H9 (cell line): ENCODE measurements around the gene CCDC92. TPM values are rescaled to one million over a fixed set of nuclear protein-coding genes. Genes with fewer than 3 reads are reported as not detected.

Experiments used
- DNase-seq: peaks from one replicate; pipeline ENCODE4 v3.0.0-alpha.2; 2017
- H2AFZ ChIP-seq: one replicate; pipeline ENCODE4 v1.6.1; 2013; ENCODE audit warnings: mild to moderate bottlenecking, low read length, control low read depth, moderate library complexity
- H2AK5ac ChIP-seq: 2 replicates; pipeline ENCODE4 v1.6.1; 2013; ENCODE audit warnings: low read length, control low read depth, mixed read lengths; ENCODE audit not compliant: insufficient read length
- H2BK120ac ChIP-seq: one replicate; pipeline ENCODE4 v1.6.1; 2013; ENCODE audit warnings: low read depth, mild to moderate bottlenecking, low read length, control low read depth, inconsistent platforms; ENCODE audit not compliant: poor library complexity, severe bottlenecking
- H2BK12ac ChIP-seq: 2 replicates; pipeline ENCODE4 v1.6.1; 2013; ENCODE audit warnings: low read length, control low read depth, mixed read lengths, low read depth; ENCODE audit not compliant: insufficient read length
- H2BK15ac ChIP-seq: 2 replicates; pipeline ENCODE4 v1.6.1; 2013; ENCODE audit warnings: low read depth, low read length, control low read depth
- H2BK20ac ChIP-seq: one replicate; pipeline ENCODE4 v1.6.1; 2013; ENCODE audit warnings: low read depth, mild to moderate bottlenecking, low read length, control low read depth, inconsistent platforms; ENCODE audit not compliant: poor library complexity, severe bottlenecking
- H2BK5ac ChIP-seq: 2 replicates; pipeline ENCODE4 v1.6.1; 2013; ENCODE audit warnings: low read length, control low read depth, mixed read lengths; ENCODE audit not compliant: insufficient read length
- H3K14ac ChIP-seq: 2 replicates; pipeline ENCODE4 v1.6.1; 2013; ENCODE audit warnings: low read length, control low read depth; ENCODE audit not compliant: insufficient read depth
- H3K18ac ChIP-seq: 2 replicates; pipeline ENCODE4 v1.6.1; 2013; ENCODE audit warnings: low read depth, mild to moderate bottlenecking, mixed read lengths, low read length, control low read depth; ENCODE audit not compliant: insufficient read length
- H3K23ac ChIP-seq: 2 replicates; pipeline ENCODE4 v1.6.1; 2013; ENCODE audit warnings: low read length, control low read depth, mixed read lengths, low read depth; ENCODE audit not compliant: insufficient read length
- H3K23me2 ChIP-seq: 2 replicates; pipeline ENCODE4 v1.6.1; 2013; ENCODE audit warnings: low read depth, mild to moderate bottlenecking, mixed read lengths, low read length, control low read depth; ENCODE audit not compliant: insufficient read length, poor library complexity, severe bottlenecking
- H3K27ac ChIP-seq: 2 replicates; pipeline ENCODE4 v1.5.1; 2013; ENCODE audit warnings: low read length, control low read depth, mixed read lengths, low read depth; ENCODE audit not compliant: insufficient read length
- H3K27me3 ChIP-seq: 2 replicates; pipeline ENCODE4 v1.6.1; 2013; ENCODE audit warnings: low read length, control low read depth, inconsistent platforms; ENCODE audit not compliant: insufficient read depth
- H3K4ac ChIP-seq: 2 replicates; pipeline ENCODE4 v1.6.1; 2013; ENCODE audit warnings: low read depth, mild to moderate bottlenecking, control low read depth, inconsistent platforms, low read length, moderate library complexity
- H3K4me1 ChIP-seq: 2 replicates; pipeline ENCODE4 v1.6.1; 2013; ENCODE audit warnings: low read length, control low read depth, inconsistent platforms; ENCODE audit not compliant: insufficient read depth
- H3K4me2 ChIP-seq: 2 replicates; pipeline ENCODE4 v1.6.1; 2013; ENCODE audit warnings: low read length, control low read depth, mixed read lengths; ENCODE audit not compliant: insufficient read length, insufficient read depth
- H3K56ac ChIP-seq: 2 replicates; pipeline ENCODE4 v1.6.1; 2013; ENCODE audit warnings: low read depth, mild to moderate bottlenecking, mixed read lengths, low read length, control low read depth; ENCODE audit not compliant: insufficient read length
- H3K79me1 ChIP-seq: 2 replicates; pipeline ENCODE4 v1.6.1; 2013; ENCODE audit warnings: low read depth, mild to moderate bottlenecking, moderate library complexity, low read length, control low read depth, inconsistent platforms; ENCODE audit not compliant: insufficient read depth, poor library complexity, severe bottlenecking
- H3K79me2 ChIP-seq: 2 replicates; pipeline ENCODE4 v1.6.1; 2013; ENCODE audit warnings: low read length, control low read depth, inconsistent platforms; ENCODE audit not compliant: insufficient read depth
- H3K9ac ChIP-seq: 2 replicates; pipeline ENCODE4 v1.6.1; 2013; ENCODE audit warnings: low read length, control low read depth, mixed read lengths; ENCODE audit not compliant: insufficient read length; ENCODE audit errors: extremely low read depth
- H3K9me3 ChIP-seq: one replicate; pipeline ENCODE4 v1.6.1; 2013; ENCODE audit warnings: low read depth, low read length, inconsistent platforms; ENCODE audit not compliant: control insufficient read depth
- H3T11ph ChIP-seq: one replicate; pipeline ENCODE4 v1.6.1; 2013; ENCODE audit warnings: mild to moderate bottlenecking, low read length, control low read depth, inconsistent platforms
- H4K20me1 ChIP-seq: one replicate; pipeline ENCODE4 v1.6.1; 2013; ENCODE audit not compliant: control insufficient read depth, insufficient read length, insufficient read depth
- H4K5ac ChIP-seq: 2 replicates; pipeline ENCODE4 v1.6.1; 2013; ENCODE audit warnings: low read depth, mild to moderate bottlenecking, mixed read lengths, low read length, control low read depth; ENCODE audit not compliant: insufficient read length
- H4K8ac ChIP-seq: replicated peaks from 2 replicates; pipeline ENCODE4 v1.6.1; 2013; ENCODE audit warnings: low read length, control low read depth, mixed read lengths, low read depth; ENCODE audit not compliant: insufficient read length
- H4K91ac ChIP-seq: 2 replicates; pipeline ENCODE4 v1.6.1; 2013; ENCODE audit warnings: low read depth, mild to moderate bottlenecking, moderate library complexity, mixed read lengths, low read length, control low read depth; ENCODE audit not compliant: insufficient read length
- H3K27ac Mint-ChIP-seq, 3 experiments: 2 replicates in 2 of 3; 3 replicates in 1 of 3; pipeline ENCODE4 v1.8.0; 2020 to 2021; ENCODE audit warnings: mixed read lengths in 3 of 3, mild to moderate bottlenecking in 1 of 3, moderate library complexity in 1 of 3
- H3K27me3 Mint-ChIP-seq: 2 replicates; pipeline ENCODE4 v1.8.0; 2021; ENCODE audit warnings: low read depth, mild to moderate bottlenecking, moderate library complexity, mixed read lengths
- H3K36me3 Mint-ChIP-seq, 3 experiments: 2 replicates in 2 of 3; 3 replicates in 1 of 3; pipeline ENCODE4 v1.8.0; 2020 to 2021; ENCODE audit warnings: low read depth in 3 of 3, mixed read lengths in 3 of 3; ENCODE audit not compliant: insufficient read depth in 1 of 3
- H3K4me1 Mint-ChIP-seq, 2 experiments: 2 replicates each; pipeline ENCODE4 v1.8.0; 2020; ENCODE audit warnings: mixed read lengths in 2 of 2
- H3K4me3 Mint-ChIP-seq, 2 experiments: 2 replicates in 1 of 2; 3 replicates in 1 of 2; pipeline ENCODE4 v1.8.0; 2020 to 2021; ENCODE audit warnings: mild to moderate bottlenecking in 2 of 2, mixed read lengths in 2 of 2, moderate library complexity in 1 of 2
- H3K9me3 Mint-ChIP-seq, 2 experiments: 2 replicates in 1 of 2; 3 replicates in 1 of 2; pipeline ENCODE4 v1.8.0; 2020; ENCODE audit warnings: mild to moderate bottlenecking in 2 of 2, mixed read lengths in 2 of 2, moderate library complexity in 1 of 2
- CTCF ChIP-seq: fragments of 200-600 bp; sonication (generic); conservative IDR thresholded peaks from 3 replicates; pipeline ENCODE4 v1.8.0; 2021; ENCODE audit warnings: antibody characterized with exemption, mild to moderate bottlenecking
- WGBS: extraction: QIAGEN DNeasy Blood & Tissue Kit; methylation state at CpG from one replicate; pipeline ENCODE4 v1.1.7; 2013; ENCODE audit warnings: missing lambda C conversion rate, low lambda C conversion rate, mixed read lengths; ENCODE audit not compliant: insufficient read length; ENCODE audit errors: extremely low coverage; 5-methylcytosine and 5-hydroxymethylcytosine counted together
- total RNA-seq: library from RNA; stranded (reverse); gene quantifications from 2 replicates; pipeline ENCODE4 v1.2.1, GENCODE V29; 2021

Gene CCDC92
- total RNA-seq, 1 experiment from 2014 or later: 1.3 TPM

- no peaks in the 10 kb centered on the region for H3K79me1 ChIP-seq
- H3K27me3 ChIP-seq: no peaks in the 10 kb centered on the region; the same call in 1 of the 2 replicates
- no peak overlapping the region for H3K27ac Mint-ChIP-seq
- no peak overlapping the region for H2AK5ac ChIP-seq
- H2AFZ ChIP-seq: no peak overlapping the region
- H3K4me1 Mint-ChIP-seq: no peaks in the 10 kb centered on the region; a peak in 1 of 4 replicates
- H3K56ac ChIP-seq: no peak overlapping the region
- H3K9me3 ChIP-seq: no peaks in the 10 kb centered on the region
- H2BK120ac ChIP-seq: no peak overlapping the region
- no peak overlapping the region for H3K4me3 Mint-ChIP-seq
- no peak overlapping the region for H4K5ac ChIP-seq
- H3K18ac ChIP-seq: no peak overlapping the region
- WGBS: no CpG with 5 or more reads among the region's 14 CpGs
- no peak overlapping the region for H3K27ac ChIP-seq
- no peak overlapping the region for H2BK5ac ChIP-seq
- no peak overlapping the region for H2BK15ac ChIP-seq
- H3K79me2 ChIP-seq: no peaks in the 10 kb centered on the region
- H3K9me3 Mint-ChIP-seq: no peaks in the 10 kb centered on the region
- H3K27me3 Mint-ChIP-seq: peaks cover 97% of the 10 kb centered on the region
- no peak for TF ChIP-seq CTCF
- H3K14ac ChIP-seq: no peak overlapping the region; the same call in 1 of the 2 replicates
- H3K36me3 Mint-ChIP-seq: no peaks in the 10 kb centered on the region
- H4K91ac ChIP-seq: no peak overlapping the region
- no peak overlapping the region for H4K8ac ChIP-seq
- H3K9ac ChIP-seq: no peak overlapping the region
- no peak overlapping the region for H3K4ac ChIP-seq
- no peak overlapping the region for H3K23ac ChIP-seq
- no peaks in the 10 kb centered on the region for H3K4me1 ChIP-seq
- no peak overlapping the region for H2BK12ac ChIP-seq
- DNase-seq: no peak
- H3K4me2 ChIP-seq: no peak overlapping the region
- H2BK20ac ChIP-seq: no peak overlapping the region
- H3K23me2 ChIP-seq: no peaks in the 10 kb centered on the region
- H3T11ph ChIP-seq: no peak overlapping the region
- no peaks in the 10 kb centered on the region for H4K20me1 ChIP-seq
Observed at GRCh38 chr12:123933214-123933613, 39.4 kb downstream of the CCDC92 start.
